Measurements from ENCODE around the gene MEIS2.

- TF ChIP-seq CTCF (IDR thresholded peaks at IDR 0.05) (no peak), POLR2A (IDR thresholded peaks at IDR 0.05) (no peak), EP300 (IDR thresholded peaks at IDR 0.05) (no peak), POLR2AphosphoS5 (IDR thresholded peaks at IDR 0.05) (no peak)
Measured at GRCh38 chr15:37034392-37034791, 66.0 kb downstream of the MEIS2 start.
